LHCN-M2 (cell line): ENCODE data around the gene OGFOD3. TPM values are rescaled to one million over a fixed set of nuclear protein-coding genes. Genes with fewer than 3 reads are reported as not detected.
A peak's percentile ranks its signal among the peaks of the same experiment; 100 is the strongest.
"Not testable (repeated sequence)": the region's sequence is repeated elsewhere in the genome, so short reads cannot be mapped to it uniquely, and the experiment has no call there.

Experiments
- DNase-seq: peaks from one replicate; pipeline ENCODE4 v3.0.0-alpha.2; 2012; ENCODE audit warnings: low read depth
- total RNA-seq: library from RNA; depleted of rRNA; stranded (reverse); fragments of >200 nt; gene quantifications from 2 replicates; pipeline ENCODE4 v1.2.3, GENCODE V29; 2014

Gene OGFOD3
- total RNA-seq, 1 experiment from 2014 or later, result 28.7 TPM

- DNase-seq, result no peak
These were observed 30.0 kb downstream of the OGFOD3 start for GRCh38 chr17:82388223-82388921.

- DNase-seq, result no peak
These were observed 30.7 kb downstream of the OGFOD3 start for GRCh38 chr17:82387705-82388106.

- no peak for DNase-seq
These were observed 31.3 kb downstream of the OGFOD3 start for GRCh38 chr17:82386881-82387704.

- DNase-seq, result no peak
These were observed 32.0 kb downstream of the OGFOD3 start for GRCh38 chr17:82386255-82386831.

GRCh38 chr17:82385559-82386254 is 32.7 kb downstream of the OGFOD3 start:
- no peak for DNase-seq

GRCh38 chr17:82384730-82385481 is 33.5 kb downstream of the OGFOD3 start:
- peak; percentile 69 for DNase-seq

GRCh38 chr17:82384051-82384729 is 34.2 kb downstream of the OGFOD3 start:
- no peak for DNase-seq

GRCh38 chr17:82383411-82383810 is 35.0 kb downstream of the OGFOD3 start:
- DNase-seq, result no peak

GRCh38 chr17:82382933-82383255 is 35.5 kb downstream of the OGFOD3 start:
- no peak for DNase-seq

GRCh38 chr17:82382220-82382932 is 36.0 kb downstream of the OGFOD3 start:
- not testable (repeated sequence) for DNase-seq

GRCh38 chr17:82381703-82382009 is 36.7 kb downstream of the OGFOD3 start:
- DNase-seq, result not testable (repeated sequence)

GRCh38 chr17:82380860-82381702 is 37.3 kb downstream of the OGFOD3 start:
- peak; percentile 54 for DNase-seq

- no peak for DNase-seq
These were observed 39.7 kb downstream of the OGFOD3 start for GRCh38 chr17:82378741-82379021.

- no peak for DNase-seq
These were observed 40.3 kb downstream of the OGFOD3 start for GRCh38 chr17:82377924-82378740.

GRCh38 chr17:82377294-82377693 is 41.1 kb downstream of the OGFOD3 start:
- DNase-seq, result not testable (repeated sequence)

GRCh38 chr17:82376042-82376730 is 42.2 kb downstream of the OGFOD3 start:
- no peak for DNase-seq

GRCh38 chr17:82375359-82376041 is 42.9 kb downstream of the OGFOD3 start:
- no peak for DNase-seq
